ENCODE data around the gene SEMA3A.

DNA sequence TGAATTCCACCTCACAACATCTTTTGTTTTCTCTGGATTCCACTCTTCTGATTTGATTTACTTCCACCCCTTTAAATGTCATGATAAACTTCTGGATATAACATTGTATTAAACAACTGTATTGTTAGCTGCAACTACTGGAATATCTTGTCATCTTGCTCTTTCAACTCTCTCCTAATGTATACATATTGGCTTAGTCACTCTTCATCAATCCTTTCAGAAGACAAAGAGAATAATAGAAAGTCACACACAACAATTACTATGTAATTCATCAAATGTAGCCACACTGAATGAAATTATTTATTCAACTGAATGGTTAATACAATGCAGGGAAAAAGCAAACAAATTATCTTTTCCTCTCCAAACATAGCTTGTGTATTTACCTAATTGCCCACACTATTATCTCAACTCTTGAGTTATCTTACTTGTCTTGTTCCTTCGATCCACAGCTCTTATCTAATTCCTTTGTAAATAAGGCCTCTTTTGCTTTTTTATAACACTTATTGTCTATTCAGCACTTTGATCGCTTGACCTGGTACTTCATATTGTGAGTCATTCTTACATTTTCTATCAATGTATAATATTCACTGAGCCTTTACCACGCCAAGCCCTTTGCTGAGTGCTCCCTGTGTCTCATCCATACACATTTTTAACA, 16.7 kb downstream of the SEMA3A start:
- no peak for TF ChIP-seq CTCF (IDR thresholded peaks at IDR 0.05)
- no peak for TF ChIP-seq POLR2A (IDR thresholded peaks at IDR 0.05)
